ENCODE data around the gene NPC1L1. TPM values are rescaled to one million over a fixed set of nuclear protein-coding genes. Genes with fewer than 3 reads are reported as not detected.

NPC1L1 gene
- total RNA-seq, 2 donors from 2014 or later, result 0.52 TPM; not detected in 1

DNA sequence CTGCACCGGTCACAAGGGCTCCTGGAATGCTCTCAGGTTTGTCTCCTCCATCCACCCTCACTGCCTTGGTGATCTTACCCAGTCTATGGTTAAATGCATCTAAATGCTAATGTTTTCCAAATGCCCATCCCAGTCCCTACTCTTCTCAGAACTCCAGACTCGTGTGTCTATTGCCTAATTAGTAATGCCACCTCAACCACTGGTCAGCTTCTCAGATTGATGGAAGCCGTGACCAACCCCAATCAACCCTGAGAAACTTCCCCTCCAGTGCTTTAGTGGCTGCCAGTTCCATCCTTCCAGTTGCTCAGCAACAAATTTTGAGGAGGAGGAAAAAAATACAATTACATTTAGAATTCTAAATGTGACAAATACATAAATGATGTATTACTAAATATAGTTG lies 69.3 kb downstream of the NPC1L1 start:
- 74 to 75% methylated on average over 3 of the region's 3 CpGs for WGBS, 2 donors
- no peak for ATAC-seq
- Histone ChIP-seq H3K27ac (no peak overlapping the region), H3K36me3 (replicated peaks in 1 of 2; ENCODE audit: insufficient read depth in 1 of 2, low read depth in 2 of 2) (peaks cover 0 to 5% of the 10 kb centered on the region in 2 donors), H3K4me1 (peaks cover 24% of the 10 kb centered on the region), H3K4me3 (no peak overlapping the region), H3K9me3 (no peaks in the 10 kb centered on the region), H3K27me3 (no peaks in the 10 kb centered on the region)
- intact Hi-C loops (cut with DNase I), result loop anchor here (10.0 kb wide), 1 partner anchor 227 kb away; no protein-coding TSS in a partner anchor
- DNase-seq, result no peak
- TF ChIP-seq, protein P1, sequence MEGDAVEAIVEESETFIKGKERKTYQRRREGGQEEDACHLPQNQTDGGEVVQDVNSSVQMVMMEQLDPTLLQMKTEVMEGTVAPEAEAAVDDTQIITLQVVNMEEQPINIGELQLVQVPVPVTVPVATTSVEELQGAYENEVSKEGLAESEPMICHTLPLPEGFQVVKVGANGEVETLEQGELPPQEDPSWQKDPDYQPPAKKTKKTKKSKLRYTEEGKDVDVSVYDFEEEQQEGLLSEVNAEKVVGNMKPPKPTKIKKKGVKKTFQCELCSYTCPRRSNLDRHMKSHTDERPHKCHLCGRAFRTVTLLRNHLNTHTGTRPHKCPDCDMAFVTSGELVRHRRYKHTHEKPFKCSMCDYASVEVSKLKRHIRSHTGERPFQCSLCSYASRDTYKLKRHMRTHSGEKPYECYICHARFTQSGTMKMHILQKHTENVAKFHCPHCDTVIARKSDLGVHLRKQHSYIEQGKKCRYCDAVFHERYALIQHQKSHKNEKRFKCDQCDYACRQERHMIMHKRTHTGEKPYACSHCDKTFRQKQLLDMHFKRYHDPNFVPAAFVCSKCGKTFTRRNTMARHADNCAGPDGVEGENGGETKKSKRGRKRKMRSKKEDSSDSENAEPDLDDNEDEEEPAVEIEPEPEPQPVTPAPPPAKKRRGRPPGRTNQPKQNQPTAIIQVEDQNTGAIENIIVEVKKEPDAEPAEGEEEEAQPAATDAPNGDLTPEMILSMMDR (IDR thresholded peaks at IDR 0.05), result no peak
- TF ChIP-seq POLR2A (IDR thresholded peaks at IDR 0.05), result no peak

DNA sequence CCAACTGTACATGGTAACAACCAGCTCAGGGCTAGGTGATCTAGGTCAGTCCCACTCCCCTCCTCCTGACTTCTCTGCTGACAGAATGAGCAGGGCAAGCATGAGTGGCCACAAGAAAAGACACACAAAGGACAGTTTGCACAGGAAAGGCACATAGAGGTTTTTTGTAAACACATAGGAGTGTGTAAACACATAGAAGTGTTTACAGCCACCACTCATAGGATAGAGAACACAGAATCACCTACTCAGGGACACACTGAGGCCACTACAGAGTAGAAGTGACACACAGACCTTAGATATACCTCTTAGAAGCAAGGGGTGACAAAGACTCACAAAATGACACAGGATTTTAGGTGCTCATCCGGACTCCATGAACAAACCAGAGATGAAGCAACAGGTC lies 69.7 kb downstream of the NPC1L1 start:
- ATAC-seq (no peak), DNase-seq (no peak)
- H3K36me3 ChIP-seq (replicated peaks in 1 of 2; ENCODE audit: insufficient read depth in 1 of 2, low read depth in 2 of 2), result peaks cover 0 to 4% of the 10 kb centered on the region in 2 donors
- peaks cover 24% of the 10 kb centered on the region for H3K4me1 ChIP-seq
- no peak overlapping the region for H3K4me3 ChIP-seq
- no peak overlapping the region for H3K27ac ChIP-seq
- H3K27me3 ChIP-seq, result no peaks in the 10 kb centered on the region
- intact Hi-C loops (cut with DNase I), result loop anchor here (10.0 kb wide), 1 partner anchor 227 kb away; no protein-coding TSS in a partner anchor
- no peaks in the 10 kb centered on the region for H3K9me3 ChIP-seq
- 86 to 92% methylated on average over 1 of the region's 1 CpG for WGBS, 2 donors
- TF ChIP-seq, protein P1 (IDR thresholded peaks at IDR 0.05), result no peak
- TF ChIP-seq POLR2A (IDR thresholded peaks at IDR 0.05), result no peak

DNA sequence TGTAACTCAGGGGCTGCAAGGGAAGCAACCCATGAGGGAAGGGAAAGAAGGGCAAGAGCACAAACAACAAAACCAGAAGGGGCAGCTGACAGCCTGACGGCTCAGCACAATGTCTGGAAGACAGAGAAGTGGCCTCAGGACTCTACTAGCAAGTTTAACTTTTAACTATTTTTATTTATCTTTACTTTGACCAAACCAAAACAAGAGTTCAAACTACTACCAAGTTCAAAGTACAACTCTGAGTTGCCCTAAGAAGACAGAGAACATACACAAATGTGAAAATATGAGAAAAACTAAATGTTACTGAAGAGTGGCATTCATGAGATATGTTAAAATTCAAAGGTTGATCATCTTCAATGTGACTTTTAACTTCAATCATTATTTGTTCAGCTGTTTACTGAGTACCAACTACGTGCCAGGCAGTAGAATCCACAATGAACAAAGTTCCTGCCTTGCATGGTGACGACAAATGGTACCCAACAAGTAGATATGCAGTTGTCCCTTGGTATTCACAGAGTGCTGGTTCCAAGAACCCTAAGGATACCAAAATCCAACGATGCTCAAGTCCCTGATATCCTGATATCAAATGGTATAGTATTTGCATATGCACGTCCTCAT lies 70.4 kb downstream of the NPC1L1 start:
- Histone ChIP-seq H3K36me3 (replicated peaks in 1 of 2; ENCODE audit: insufficient read depth in 1 of 2, low read depth in 2 of 2) (no peaks in the 10 kb centered on the region), H3K27ac (no peak overlapping the region), H3K4me3 (no peak overlapping the region), H3K4me1 (peaks cover 24% of the 10 kb centered on the region), H3K27me3 (no peaks in the 10 kb centered on the region), H3K9me3 (no peaks in the 10 kb centered on the region)
- TF ChIP-seq, protein P1 (IDR thresholded peaks at IDR 0.05), result no peak
- TF ChIP-seq POLR2A (IDR thresholded peaks at IDR 0.05), result no peak
- DNase-seq, result no peak
- ATAC-seq, result no peak
- intact Hi-C loops (cut with DNase I), result loop anchor here (10.0 kb wide), 1 partner anchor 226 kb away; no protein-coding TSS in a partner anchor
- 61 to 77% methylated on average over 5 of the region's 5 CpGs for WGBS, 2 donors

DNA sequence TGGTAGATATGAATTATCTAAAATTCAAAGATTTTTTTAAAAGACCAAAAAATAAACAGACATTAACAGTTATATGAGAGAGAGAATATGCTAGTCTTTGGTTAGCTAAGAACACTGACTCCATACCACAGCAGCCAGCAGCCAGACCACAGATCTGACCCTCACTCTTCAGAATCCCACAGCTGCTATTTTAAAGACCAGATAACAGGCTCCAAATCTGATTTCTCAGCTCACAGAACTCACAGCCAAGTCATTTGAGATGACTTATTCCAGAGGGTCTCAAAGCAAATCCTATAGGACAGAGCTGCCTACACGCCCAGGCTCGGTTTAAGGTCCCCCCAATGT lies 71.0 kb downstream of the NPC1L1 start:
- WGBS, 2 donors, result 96 to 100% methylated on average over 2 of the region's 2 CpGs
- Histone ChIP-seq H3K9me3 (no peaks in the 10 kb centered on the region), H3K4me1 (peaks cover 24% of the 10 kb centered on the region), H3K27me3 (no peaks in the 10 kb centered on the region), H3K36me3 (replicated peaks in 1 of 2; ENCODE audit: insufficient read depth in 1 of 2, low read depth in 2 of 2) (no peaks in the 10 kb centered on the region), H3K4me3 (no peak overlapping the region), H3K27ac (no peak overlapping the region)
- intact Hi-C loops (cut with DNase I), result loop anchor here (10.0 kb wide), 1 partner anchor 225 kb away; no protein-coding TSS in a partner anchor
- DNase-seq (no peak), ATAC-seq (no peak)
- TF ChIP-seq, protein P1 (IDR thresholded peaks at IDR 0.05), result no peak
- no peak for TF ChIP-seq POLR2A (IDR thresholded peaks at IDR 0.05)
